ENCODE data around the gene EPB42.
"Not testable (repeated sequence)": the region's sequence is repeated elsewhere in the genome, so short reads cannot be mapped to it uniquely, and the experiment has no call there.

Gene EPB42

DNA sequence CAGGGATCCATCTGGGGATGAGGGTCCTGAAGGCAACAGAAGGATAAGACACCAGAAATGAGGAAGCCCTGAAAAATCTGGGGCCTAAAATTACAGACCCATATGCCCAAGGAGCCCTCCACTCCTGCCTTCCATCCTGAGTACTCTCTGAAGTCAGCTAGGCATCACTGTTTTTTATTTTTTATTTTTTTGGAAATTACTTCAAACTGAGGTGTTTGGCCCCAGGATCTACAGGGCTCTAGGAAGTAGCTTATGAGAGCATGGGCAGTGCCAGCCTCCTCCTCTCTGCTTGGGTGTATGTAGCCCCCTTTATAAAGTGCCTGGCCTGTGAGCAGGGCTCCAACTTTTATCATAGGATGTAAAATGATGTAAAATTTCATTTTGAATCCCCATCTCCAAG lies 7.9 kb downstream of the EPB42 start:
- no peak for DNase-seq (ENCODE audit: low spot score)

DNA sequence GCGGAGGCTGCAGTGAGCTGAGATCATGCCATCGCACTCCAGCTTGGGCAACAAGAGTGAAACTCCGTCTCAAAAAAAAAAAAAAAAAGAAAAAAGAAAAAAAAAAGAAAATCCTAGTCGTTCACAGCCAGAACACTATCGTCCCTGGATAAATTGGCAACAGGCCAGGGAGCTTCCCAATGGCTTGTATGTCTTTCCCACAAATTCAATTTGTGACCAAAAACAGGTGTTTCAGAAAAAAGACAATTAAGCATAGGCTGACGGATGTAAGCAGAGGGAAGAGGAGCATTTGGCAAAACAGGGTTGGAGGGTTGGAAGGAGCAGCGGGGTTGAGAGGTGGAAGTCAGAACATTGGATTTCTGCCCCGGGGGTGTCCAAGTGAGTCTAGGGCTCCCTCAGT lies 8.5 kb downstream of the EPB42 start:
- DNase-seq (ENCODE audit: low spot score) = peak; percentile 86

DNA sequence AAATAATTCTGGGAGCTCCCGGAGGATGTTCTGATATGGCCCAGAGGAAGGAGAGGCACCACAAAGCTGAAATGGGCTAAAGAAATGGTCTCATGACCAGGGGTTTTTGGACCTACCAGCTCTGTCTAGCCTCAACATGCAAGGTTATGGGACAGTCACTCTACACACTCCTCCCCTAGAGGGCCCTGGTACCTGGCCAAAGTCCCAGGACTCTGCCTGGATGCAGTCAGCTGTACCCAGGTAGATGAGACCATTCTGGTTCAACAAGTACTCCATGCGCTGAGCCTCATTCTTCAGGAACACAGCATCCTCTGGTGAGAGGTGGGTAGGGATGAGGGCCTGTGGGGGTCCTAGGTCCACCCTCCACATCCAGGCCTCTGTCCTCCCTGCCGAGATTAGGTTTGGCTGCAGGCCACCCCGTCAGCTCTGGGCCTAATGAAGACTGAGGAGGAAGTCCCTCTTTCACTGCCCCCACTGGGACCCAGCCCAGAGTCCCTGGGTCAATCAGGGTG lies 9.5 kb downstream of the EPB42 start:
- DNase-seq (ENCODE audit: low spot score) = no peak

DNA sequence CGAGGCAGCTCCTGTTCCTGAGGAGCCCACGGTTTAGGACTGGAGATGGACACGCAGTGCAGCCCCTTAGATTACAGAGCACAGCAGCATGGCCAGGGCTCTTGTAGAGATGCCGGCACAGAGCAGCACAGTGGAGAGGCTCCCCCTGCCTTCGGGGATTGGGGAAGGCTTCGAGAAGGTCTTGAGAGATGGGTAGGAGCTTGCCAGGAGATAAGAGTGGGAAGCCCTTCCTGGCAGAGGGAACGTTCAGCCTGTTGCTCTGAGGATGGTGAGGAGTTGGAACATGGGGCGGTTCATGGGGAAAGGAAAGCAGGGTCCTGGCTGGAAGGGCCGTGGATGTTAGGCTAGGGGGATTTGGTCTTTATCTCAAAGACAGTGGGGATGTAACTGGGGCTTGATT lies 10.0 kb downstream of the EPB42 start:
- DNase-seq (ENCODE audit: low spot score) = no peak

DNA sequence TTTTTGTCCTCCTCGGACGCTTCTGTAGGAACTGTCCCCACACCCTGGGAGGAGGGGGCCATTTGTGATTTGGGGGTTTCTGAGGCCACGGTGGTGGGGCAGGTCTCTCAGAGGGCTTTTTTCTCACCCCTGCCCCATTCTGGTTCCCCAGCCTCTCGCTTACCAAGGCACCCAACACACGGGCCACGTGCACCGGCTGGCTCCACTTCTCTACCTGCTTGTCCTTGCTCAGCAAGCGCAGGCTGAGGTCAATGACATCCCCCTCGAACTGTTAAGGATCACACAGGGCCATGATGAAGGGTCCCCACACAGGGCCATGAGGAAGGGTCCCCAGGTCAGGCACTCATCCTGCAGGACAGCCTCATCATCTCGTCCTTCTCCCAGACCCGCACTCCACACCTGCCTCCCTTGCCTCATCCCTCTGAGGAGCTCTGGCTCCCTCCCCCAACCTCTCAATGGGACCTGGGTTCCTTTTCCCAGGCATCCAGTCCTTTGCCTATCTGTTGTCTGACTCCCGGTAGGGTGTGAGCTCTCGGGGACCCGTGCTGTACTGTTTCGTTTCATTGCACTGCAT lies 10.6 kb downstream of the EPB42 start:
- no peak for DNase-seq (ENCODE audit: low spot score)

DNA sequence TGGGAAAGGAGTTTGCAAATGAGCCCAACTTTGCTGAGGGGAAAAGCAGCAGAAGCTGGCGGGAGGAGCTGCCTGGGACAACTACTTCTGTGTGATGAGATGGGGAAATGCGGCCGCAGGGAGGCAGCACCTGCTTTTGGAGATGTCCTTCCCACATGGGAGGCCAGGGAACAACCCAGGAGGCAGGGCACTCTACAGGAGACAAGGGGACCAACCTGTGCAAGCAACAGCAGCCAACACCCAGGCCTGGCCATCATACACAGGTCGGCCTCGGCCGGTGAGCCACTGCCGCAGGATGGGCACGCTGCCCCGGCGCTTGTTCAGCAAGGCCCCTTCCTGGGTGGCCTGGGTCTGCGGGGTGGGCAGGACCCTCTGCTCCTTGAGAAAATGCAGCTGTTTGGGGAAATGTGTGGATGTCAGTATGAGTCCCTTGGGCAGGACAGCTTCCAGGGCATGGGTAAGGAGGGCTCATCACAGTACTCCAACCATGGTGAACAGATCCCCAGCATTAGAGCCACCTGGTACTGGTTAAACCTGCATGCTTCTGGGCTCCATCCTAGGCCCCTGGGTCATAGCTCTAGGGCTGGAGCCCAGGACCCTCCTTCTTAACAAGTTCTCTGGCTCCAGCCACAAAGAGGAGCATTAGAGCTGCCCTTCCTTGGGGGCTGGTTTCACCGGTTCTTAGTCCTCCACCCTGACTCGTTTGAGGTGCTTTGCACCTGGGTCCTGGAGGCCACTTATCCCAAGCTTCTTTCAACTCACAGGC lies 11.6 kb downstream of the EPB42 start:
- no peak for DNase-seq (ENCODE audit: low spot score)

DNA sequence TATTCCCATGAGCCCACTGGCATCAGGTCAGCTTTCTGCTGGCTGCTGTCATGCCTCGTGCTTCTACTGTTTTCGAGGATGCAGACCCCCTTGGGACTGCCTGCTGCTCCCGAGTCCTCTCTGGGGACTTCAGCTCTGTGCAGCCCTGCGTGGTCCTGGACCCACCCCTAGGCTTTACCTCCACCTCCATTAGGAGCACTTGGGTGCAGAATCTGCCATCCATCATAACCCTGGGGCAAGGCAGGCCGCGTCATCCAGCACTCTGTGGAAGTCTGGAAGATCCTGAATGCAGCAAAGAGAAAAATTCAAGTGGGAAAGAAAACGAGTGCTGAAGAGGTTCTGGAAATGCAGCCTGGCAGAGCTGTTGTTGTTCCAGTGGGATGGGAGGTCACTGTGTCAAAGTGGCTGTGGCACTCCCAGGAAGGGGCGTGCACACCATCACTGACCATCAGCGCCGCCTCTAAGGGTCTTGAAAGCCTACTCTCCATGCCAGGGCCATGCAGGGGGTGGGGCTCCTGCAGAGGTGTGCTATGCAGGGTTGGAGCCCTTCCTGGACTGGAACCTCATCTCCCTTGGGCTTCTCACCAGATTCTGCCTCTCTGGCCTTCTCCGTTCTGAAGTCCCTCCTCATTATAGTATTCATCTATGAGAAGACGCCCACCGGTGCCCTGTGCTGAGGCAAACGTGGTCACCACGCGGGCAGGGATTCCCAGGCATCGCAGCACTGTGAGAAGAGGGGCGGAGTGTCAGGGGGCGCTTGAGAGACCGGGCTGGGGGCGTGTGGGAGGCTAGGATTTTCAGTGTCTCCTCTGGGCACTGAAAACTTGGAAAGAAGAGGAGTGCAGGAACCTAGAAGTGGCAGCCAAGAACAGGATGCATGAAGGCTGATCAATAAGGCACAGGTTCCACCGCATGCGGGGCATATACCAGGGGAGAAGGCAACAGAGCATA lies 12.5 kb downstream of the EPB42 start:
- DNase-seq (ENCODE audit: low spot score) = no peak

DNA sequence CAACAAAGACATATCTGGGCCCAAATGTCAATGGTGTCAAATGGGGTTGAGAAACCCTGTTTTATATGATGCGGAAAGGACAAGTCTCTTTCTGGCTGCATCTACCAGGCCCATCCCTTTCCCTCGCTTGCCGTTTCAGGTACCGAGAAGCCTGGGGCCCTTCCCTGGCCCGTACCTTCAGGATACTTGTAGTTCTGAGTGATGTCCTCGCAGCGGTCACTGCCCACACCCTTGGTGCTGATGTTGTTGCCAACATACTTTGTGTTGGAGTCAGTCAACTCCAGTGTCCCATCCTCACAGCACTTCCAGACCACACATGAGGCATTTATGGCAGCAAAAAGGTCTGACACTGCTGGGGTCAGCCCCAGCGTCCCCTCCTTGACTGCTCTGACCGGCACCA lies 13.8 kb downstream of the EPB42 start:
- DNase-seq (ENCODE audit: low spot score) = no peak

DNA sequence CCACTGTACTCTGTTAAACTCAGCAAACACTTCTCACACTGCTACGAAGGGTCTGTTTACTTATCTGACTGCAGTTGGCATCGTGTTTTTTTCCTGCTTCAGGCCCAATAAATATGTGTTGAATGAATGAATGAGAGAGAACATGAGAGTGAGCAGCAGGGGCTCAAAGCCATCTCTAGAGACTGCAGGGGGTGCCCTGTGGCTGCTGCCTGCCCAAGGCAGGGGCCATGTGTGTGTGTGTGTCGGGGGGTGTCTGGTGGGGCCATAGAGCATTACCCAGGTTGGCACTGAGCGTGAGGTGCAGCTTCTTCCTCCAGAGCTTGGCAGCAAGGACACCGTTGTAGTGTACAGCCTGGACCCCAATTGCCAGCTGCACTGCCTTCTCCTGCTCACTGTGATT lies 14.8 kb downstream of the EPB42 start:
- DNase-seq (ENCODE audit: low spot score) = no peak

DNA sequence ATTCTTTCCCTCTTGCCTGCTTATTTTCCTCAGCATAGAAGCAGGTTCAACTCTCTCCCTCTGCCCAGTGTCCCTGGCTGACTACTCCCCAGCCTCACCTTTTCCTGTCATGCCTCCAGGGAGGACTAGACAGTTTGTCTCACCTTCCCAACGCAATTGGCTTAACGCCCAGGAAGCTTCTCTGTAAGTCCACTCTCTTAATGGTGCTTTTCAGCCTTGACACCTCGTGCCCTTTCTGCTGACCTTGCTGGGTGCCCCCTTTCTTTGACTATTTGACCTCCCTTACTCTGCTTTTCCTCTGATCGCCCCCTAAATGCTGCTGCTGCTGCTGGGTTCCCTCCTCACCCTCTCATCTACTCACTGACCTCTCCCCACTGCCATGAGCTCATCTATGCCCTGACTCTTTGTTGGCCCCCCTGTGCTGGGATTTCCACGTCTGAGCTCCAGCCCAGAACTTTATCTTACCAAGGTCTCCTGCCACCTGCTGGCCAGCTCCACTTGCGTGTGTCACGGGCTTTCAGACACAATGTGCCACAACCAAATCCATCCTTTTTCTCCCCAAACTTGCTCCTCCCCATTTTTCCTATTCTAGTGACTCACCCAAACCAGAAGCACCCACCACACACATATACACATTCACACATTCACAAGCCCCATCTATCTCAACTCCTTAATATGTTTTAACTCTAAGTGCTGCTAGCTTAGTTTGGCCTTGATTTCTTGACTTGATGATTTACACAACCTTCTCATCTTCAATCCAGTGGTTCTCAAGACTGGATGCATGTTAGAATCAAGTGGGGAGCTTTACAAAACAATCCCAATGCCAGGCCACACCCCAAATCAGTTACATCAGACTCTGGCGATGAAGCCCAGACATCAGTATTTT lies 16.6 kb downstream of the EPB42 start:
- peak; percentile 53 for DNase-seq (ENCODE audit: low spot score)

DNA sequence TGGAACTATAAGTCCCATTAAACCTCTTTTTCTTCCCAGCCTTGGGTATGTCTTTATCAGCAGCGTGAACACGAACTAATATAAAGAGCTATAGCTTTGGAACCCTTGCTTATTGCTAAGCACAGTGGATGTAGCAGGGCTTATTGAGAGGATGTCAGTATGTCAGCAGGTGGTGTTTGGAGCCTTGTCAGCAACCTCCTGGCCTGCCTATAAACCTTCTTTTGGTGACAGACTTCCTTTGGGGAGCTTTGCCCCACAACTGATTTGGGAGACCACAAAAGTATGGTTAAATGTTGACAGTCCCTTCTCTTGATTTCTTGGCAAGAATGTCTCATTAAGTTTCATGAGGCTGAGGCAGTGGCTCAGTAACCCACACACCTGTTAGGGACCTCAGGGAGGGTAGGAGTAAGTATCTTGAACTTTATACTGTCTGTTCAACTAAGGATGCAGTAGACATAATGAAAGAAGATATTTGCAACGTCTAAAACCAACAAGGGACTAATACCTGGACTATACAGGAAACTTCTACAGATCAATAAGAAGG lies 20.8 kb downstream of the EPB42 start:
- DNase-seq (ENCODE audit: low spot score) = no peak

DNA sequence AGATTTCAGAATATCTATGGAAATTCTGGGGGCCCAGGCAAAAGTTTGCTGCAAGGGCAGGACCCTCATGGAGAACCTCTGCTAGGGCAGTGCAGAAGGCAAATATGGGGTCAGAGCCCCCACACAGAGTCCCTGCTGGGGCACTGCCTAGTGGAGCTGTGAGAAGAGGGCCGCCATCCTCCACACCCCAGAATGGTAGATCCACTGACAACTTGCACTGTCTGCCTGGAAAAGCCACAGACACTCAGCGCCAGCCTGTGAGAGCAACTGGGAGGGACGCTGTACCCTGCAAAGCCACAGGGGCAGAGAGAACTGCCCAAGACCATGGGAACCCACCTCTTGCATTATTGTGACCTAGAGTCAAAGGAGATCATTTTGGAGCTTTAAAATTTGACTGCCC lies 21.8 kb downstream of the EPB42 start:
- no peak for DNase-seq (ENCODE audit: low spot score)

DNA sequence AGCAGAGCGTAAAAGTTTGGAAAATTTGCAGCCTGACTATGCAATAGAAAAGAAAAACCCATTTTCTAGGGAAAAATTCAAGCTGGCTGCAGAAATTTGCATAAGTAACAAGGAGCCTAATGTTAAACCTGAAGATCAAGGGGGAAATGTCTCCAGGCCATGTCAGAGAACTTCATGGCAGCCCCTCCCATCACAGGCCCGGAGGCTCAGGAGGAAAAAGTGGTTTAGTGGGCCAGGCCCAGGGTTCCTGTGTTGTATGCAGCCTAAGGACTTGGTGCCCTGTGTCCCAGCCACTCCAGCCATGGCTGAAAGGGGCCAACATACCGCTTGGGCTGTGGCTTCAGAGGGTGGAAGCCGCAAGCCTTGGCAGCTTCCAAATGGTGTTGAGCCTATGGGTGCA lies 22.3 kb downstream of the EPB42 start:
- DNase-seq (ENCODE audit: low spot score) = not testable (repeated sequence)

DNA sequence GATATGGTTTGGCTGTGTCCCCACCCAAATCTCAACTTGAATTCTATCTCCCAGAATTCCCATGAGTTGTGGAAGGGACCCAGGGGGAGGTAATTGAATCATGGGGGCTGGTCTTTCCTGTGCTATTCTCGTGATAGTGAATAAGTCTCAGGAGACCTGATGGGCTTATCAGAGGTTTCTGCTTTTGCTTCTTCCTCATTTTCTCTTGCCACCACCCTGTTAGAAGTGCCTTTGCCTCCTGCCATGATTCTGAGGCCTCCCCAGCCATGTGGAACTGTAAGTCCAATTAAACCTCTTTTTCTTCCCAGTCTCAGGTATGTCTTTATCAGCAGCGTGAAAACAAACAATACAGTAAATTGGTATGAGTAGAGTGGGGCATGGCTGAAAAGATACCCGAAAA lies 23.0 kb downstream of the EPB42 start:
- DNase-seq (ENCODE audit: low spot score) = not testable (repeated sequence)

DNA sequence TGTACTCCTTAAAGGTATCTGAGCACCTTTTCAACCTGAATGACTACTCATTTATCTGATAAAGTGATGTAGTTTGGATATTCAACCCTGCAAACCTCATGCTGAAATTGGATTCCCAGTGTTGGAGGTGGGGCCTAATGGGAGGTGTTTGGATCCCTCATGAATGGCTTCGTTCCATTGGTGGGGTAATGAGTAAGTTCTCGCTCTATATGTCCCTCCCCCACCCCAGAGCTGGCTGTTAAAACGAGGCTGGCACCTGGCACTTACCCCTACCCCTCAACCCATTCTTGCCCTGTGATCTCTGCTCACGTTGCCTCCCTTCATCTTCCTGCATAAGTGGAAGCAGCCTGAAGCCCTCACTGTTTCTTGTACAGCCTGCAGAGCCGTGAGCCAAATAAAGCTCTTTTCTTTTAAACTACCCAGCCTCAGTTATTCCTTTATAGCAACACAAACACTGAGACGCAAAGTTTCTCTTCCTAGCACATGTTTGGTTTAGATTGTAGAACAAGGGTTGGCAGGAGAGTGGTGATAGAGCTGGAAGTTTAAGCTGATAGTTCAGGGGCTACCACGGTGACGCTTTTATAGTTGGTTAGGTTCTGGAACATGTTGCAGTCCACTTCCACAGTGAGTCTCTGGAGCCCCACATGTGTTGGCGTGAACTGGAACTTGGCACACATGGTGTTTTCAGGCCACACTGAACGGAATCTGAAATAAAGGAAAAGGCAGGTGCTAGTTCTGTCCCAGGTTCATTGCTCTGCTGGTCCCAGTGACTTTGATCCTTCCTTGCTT lies 23.9 kb downstream of the EPB42 start:
- no peak for DNase-seq (ENCODE audit: low spot score)

DNA sequence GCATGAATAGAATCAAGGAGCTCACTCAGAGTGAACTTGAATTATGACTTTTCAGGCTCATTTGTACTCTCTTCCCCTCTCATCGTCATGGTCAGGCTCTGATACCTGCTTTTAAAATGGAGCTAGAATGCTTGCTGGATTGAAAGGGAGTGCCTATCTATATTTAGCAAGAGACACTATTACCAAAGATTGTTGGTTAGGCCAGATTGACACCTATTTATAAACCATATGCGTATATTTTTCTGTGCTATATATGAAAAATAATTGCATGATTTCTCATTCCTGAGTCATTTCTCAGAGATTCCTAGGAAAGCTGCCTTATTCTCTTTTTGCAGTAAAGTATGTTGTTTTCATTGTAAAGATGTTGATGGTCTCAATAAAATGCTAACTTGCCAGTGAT lies 26.0 kb downstream of the EPB42 start:
- no peak for DNase-seq (ENCODE audit: low spot score)

DNA sequence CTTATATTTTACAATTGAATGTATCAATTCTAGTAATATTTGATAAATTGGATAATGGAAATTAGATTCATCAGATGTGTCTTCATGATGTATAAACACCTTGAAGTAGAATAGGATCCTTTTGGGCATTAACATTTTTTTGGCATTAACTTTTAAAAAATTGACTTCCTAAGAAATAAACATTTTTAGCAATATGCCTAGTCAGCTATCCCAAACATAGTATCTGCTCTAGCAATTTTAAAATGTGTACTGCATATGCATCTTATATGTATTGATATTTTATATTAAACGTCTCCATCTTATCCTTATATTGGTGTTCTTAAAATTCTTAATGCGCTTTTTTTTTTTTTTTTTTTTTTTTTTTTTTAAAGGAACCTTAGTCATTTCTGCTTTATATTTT lies 27.1 kb downstream of the EPB42 start:
- no peak for DNase-seq (ENCODE audit: low spot score)

DNA sequence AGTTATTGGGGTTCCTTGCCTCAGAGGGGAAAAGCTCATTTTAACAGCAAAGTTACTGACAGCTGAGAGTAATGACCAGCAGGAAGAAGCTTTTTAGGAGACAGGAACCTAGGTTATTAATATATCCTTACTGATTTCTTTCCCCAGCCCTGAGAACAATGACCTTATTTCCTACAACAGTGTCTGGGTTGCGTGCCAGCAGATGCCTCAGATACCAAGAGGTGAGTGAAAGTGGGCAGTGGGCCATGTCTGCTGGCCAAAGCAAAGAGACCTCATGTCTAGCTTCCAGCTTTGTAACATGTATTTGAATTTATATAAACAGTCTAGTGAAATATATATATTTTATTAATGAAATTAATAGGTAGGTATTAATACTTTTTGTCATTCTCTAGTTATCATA lies 30.6 kb downstream of the EPB42 start:
- no peak for DNase-seq (ENCODE audit: low spot score)

DNA sequence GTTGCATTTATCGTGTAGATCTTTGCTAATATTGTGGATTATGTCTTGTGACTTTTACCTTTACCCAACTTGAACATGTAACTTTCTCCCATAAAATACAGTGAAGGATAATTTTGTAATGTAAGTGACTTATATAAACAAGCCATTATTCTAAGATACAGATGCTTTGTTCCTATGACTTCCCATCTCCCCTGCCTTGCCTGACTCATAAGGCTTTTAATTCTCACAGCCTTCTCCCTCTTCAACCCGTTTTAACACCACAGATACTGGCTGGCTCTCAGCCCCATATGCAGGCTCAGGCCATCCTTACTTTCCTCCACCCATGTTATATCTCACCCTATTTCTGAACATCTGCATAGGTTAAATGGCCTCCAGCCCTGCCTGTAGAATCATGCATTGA lies 31.5 kb downstream of the EPB42 start:
- no peak for DNase-seq (ENCODE audit: low spot score)

DNA sequence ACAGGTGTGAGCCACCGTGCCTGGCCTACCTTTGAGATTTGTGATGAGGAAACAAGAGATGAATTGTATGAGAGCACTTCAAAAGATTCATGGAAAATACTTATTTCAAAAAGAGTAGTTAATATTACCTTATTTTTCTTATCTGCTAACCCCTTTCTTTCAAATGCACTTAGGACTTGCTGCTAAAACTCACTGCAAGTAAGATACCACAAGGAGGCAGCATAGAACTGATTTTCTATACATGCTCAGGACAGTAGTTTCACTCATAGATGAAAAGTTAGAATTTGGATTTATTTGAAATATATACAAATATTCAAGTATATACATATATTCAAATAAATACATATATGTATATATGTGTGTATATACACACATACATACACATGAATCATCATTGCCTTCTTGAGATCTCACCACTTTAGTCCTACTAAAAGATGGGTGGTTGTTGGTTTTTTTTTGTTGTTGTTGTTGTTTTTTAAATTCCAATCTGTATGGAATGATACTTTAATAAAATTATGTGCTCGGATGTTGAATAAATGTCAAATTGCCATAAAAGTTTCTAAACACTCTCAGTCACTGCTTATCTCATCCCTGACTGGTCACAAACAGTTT lies 33.2 kb downstream of the EPB42 start:
- peak; percentile 44 for DNase-seq (ENCODE audit: low spot score)
